Measurements from ENCODE around the gene P2RY11.

Gene P2RY11

GRCh38 chr19:10141973-10142372, 30.5 kb downstream of the P2RY11 start:
- no peak for DNase-seq

- no peak for DNase-seq
Measured at GRCh38 chr19:10142701-10143375, 31.3 kb downstream of the P2RY11 start.

- no peak for DNase-seq
Measured at GRCh38 chr19:10143681-10144080, 32.2 kb downstream of the P2RY11 start.

GRCh38 chr19:10144361-10144760, 32.9 kb downstream of the P2RY11 start:
- DNase-seq, result no peak

- no peak for DNase-seq
Measured at GRCh38 chr19:10145031-10145430, 33.5 kb downstream of the P2RY11 start.

GRCh38 chr19:10146142-10146541, 34.6 kb downstream of the P2RY11 start:
- no peak for DNase-seq

- DNase-seq, result no peak
Measured at GRCh38 chr19:10149427-10149826, 37.9 kb downstream of the P2RY11 start.

- DNase-seq, result no peak
Measured at GRCh38 chr19:10151521-10151920, 40.0 kb downstream of the P2RY11 start.

GRCh38 chr19:10152100-10152499, 40.6 kb downstream of the P2RY11 start:
- no peak for DNase-seq

- DNase-seq, result no peak
Measured at GRCh38 chr19:10155839-10156238, 44.3 kb downstream of the P2RY11 start.

GRCh38 chr19:10158071-10158470, 46.6 kb downstream of the P2RY11 start:
- no peak for DNase-seq

GRCh38 chr19:10158485-10158884, 47.0 kb downstream of the P2RY11 start:
- no peak for DNase-seq

- no peak for DNase-seq
Measured at GRCh38 chr19:10159610-10160009, 48.1 kb downstream of the P2RY11 start.

- DNase-seq, result no peak
Measured at GRCh38 chr19:10163536-10163935, 52.0 kb downstream of the P2RY11 start.

Data from NCI-H1092 treated with DMSO at 0.1 percent for 48 hours (cell line).